ENCODE results near the gene PLCB4. TPM values are rescaled to one million over a fixed set of nuclear protein-coding genes. Genes with fewer than 3 reads are reported as not detected.

The PLCB4 gene
- total RNA-seq, 1 donor from 2014 or later: 38.0 TPM

DNA sequence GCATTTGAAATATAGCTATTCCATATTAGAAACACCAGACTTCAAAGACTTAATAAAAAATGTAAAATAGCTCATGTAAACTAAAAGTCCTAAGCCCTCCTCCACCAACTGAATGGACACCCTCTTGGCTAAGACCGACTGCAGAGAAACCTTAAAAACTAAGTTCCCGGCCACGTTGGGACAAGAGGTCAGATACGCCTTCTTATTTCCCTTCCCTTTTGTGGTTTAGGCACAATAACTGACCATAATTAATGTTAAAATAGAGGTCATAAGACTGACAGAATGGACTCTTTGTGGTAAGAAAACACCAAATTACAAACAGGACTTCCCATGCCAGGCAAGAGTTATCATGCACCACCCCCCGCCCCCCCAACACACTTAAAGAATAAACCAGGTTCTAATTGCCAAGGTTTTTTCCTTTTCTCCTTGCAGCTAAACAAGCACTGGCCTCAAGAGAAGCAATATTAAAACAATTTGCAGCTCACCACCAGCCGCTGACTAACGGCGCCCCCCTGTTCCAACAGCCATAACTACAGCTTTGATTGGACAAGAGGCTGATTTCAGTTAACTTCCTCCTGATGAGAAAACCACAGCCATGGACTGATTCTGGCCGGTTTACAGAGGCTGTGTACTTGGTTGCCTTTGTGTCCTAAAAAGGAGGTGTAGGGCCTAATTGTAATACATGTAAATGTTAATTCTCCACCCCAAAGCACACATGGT, 434.8 kb downstream of the PLCB4 start:
- intact Hi-C loops (cut with DNase I): no loop called here
- H3K9me3 ChIP-seq: no peaks in the 10 kb centered on the region
- DNase-seq (ENCODE audit: low spot score in 2 of 2): no peak
- TF ChIP-seq, protein P1, sequence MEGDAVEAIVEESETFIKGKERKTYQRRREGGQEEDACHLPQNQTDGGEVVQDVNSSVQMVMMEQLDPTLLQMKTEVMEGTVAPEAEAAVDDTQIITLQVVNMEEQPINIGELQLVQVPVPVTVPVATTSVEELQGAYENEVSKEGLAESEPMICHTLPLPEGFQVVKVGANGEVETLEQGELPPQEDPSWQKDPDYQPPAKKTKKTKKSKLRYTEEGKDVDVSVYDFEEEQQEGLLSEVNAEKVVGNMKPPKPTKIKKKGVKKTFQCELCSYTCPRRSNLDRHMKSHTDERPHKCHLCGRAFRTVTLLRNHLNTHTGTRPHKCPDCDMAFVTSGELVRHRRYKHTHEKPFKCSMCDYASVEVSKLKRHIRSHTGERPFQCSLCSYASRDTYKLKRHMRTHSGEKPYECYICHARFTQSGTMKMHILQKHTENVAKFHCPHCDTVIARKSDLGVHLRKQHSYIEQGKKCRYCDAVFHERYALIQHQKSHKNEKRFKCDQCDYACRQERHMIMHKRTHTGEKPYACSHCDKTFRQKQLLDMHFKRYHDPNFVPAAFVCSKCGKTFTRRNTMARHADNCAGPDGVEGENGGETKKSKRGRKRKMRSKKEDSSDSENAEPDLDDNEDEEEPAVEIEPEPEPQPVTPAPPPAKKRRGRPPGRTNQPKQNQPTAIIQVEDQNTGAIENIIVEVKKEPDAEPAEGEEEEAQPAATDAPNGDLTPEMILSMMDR (IDR thresholded peaks at IDR 0.05): no peak
- no peaks in the 10 kb centered on the region for H3K27me3 ChIP-seq
- H3K36me3 ChIP-seq: no peaks in the 10 kb centered on the region
- no peaks in the 10 kb centered on the region for H3K4me1 ChIP-seq
- H3K4me3 ChIP-seq: no peak overlapping the region
- H3K27ac ChIP-seq: no peak overlapping the region

DNA sequence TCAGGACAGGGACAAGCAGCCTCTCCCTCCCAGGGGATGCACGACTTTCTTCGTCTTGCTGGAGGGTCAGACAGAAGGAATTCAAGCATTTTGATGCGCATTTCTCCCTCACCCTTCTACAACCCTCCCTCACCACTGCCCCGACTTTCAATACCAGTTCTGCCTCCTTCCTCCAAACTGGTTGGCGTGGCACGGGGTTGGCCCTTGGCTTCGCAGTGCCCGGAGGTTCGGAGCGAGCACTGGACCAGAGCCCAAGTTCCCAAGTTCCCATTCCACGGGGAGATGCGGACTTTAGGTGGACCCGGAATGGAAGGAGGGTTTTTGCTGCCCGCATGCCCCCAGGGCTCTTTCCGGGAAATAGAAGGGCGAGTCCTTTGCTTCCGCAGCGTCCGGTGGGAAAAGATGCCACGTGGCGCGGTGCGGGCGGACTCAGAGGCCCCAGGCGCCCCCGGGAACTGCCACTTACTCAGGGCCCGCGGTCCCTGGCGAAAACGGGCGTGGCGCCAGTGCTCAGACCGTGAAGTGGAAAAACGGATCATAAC, 437.5 kb downstream of the PLCB4 start:
- H3K4me3 ChIP-seq: peak overlapping the region; percentile 36 to 46
- H3K27me3 ChIP-seq: no peaks in the 10 kb centered on the region
- H3K9me3 ChIP-seq: no peaks in the 10 kb centered on the region
- no peak for DNase-seq (ENCODE audit: low spot score in 2 of 2)
- H3K4me1 ChIP-seq: no peaks in the 10 kb centered on the region
- no peak overlapping the region for H3K27ac ChIP-seq
- H3K36me3 ChIP-seq: no peaks in the 10 kb centered on the region
- TF ChIP-seq, protein P1 (IDR thresholded peaks at IDR 0.05): no peak
- intact Hi-C loops (cut with DNase I): no loop called here

DNA sequence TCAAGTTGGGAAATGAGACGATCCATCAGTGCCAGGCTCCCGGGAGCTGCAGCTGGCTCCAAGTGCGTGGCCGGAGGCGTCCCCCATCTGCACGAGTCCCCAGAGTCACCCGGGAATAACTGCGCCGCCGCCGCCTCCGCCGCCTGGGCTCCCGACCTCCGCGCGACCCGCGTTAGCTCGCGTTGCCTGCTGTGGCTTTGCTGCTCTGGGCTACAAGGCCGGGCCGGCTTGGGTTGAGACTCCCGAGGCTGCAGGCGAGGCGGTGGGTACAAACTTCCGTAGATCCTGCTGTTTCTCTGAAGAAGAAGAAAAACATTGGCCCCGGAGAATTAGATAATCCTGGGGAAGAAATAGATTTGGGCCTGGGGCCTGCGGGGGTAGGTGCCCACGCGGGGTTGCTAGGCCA, 438.1 kb downstream of the PLCB4 start:
- intact Hi-C loops (cut with DNase I): no loop called here
- Histone ChIP-seq H3K4me3 (peak overlapping the region; percentile 36 to 46), H3K4me1 (no peaks in the 10 kb centered on the region), H3K27ac (no peak overlapping the region), H3K36me3 (no peaks in the 10 kb centered on the region), H3K9me3 (no peaks in the 10 kb centered on the region), H3K27me3 (no peaks in the 10 kb centered on the region)
- TF ChIP-seq, protein P1 (IDR thresholded peaks at IDR 0.05): no peak
- DNase-seq (ENCODE audit: low spot score in 2 of 2): no peak

DNA sequence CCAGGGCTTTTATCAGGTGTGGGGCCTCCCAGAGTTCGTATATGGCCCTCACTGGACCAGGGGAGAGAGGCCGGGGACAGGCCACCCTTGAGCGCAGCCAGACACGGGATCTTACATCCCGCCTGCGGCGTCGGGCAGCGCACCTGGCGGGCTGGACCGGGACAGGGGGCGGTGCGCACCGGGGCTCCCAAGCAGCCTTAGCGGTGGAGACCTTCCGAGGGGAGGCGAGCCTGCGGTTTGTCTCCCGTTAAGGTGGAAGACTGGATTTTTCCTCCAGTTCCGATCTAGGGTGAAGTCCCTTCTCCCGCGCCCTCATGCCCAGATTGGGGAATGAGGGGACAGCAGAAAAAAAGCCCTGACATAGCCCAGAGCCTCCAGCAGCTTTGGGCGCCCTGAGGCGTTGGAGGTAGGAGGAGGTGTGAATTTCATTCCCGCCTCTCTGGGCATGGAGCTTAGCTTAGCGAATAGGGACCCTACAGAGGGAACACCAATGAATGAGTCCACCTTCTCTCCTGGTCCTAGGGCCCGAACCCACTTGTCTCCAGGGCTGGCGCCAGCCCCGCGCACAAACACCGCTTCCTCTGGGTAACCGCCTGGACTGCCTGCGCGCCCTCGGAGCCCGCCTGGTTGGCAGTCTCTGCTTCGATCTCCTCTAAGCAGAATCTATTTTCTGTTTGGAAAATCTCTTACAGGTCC, 438.8 kb downstream of the PLCB4 start:
- H3K9me3 ChIP-seq: no peaks in the 10 kb centered on the region
- no peaks in the 10 kb centered on the region for H3K27me3 ChIP-seq
- H3K27ac ChIP-seq: no peak overlapping the region
- TF ChIP-seq, protein P1 (IDR thresholded peaks at IDR 0.05): no peak
- no peaks in the 10 kb centered on the region for H3K4me1 ChIP-seq
- no peak for DNase-seq (ENCODE audit: low spot score in 2 of 2)
- intact Hi-C loops (cut with DNase I): no loop called here
- no peak overlapping the region for H3K4me3 ChIP-seq
- H3K36me3 ChIP-seq: no peaks in the 10 kb centered on the region

DNA sequence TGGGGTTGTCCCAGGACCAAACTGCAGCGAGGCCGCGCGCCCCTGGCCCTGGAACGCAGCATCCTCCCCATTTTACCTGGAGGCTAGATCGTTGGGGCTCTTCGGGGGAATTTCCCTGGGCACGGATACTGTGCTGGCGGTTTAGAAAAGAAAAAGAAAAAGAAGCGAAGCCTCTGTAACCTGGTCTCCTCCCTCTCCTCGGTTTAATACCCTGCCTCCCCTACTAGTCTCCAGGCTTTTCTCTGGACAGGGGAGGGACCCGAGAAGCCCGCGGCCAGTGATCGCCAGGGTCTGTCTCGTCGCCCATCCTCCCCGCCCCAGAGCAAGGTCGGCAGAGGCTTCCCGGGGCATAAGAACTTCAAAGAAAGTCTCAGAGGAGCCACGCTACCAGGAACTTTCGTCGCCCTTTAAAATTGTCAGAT, 439.4 kb downstream of the PLCB4 start:
- TF ChIP-seq, protein P1 (IDR thresholded peaks at IDR 0.05): no peak
- H3K27me3 ChIP-seq: no peaks in the 10 kb centered on the region
- intact Hi-C loops (cut with DNase I): no loop called here

More for the DNA sequence above, 439.4 kb downstream of the PLCB4 start:
- Histone ChIP-seq H3K27ac (no peak overlapping the region), H3K4me1 (no peaks in the 10 kb centered on the region), H3K4me3 (no peak overlapping the region), H3K36me3 (no peaks in the 10 kb centered on the region), H3K9me3 (no peaks in the 10 kb centered on the region)
- DNase-seq (ENCODE audit: low spot score in 2 of 2): no peak
